ELR (cell line): ENCODE data around the gene TSPAN1.

Experiments used
- DNase-seq: peaks from one replicate; pipeline ENCODE4 v3.0.0-alpha.2; 2015; ENCODE audit warnings: low read depth

The TSPAN1 gene

GRCh38 chr1:46174448-46175231 lies at the start of gene TSPAN1:
Gene TSPAN1, plus strand, starts transcription at chr1:46175087. Its CDS starts 6,021 bp downstream, at chr1:46181108.
- DNase-seq, result peak; percentile 19

GRCh38 chr1:46128344-46128743 lies 46.5 kb upstream of the TSPAN1 start:
- DNase-seq, result peak; percentile 79

GRCh38 chr1:46130121-46130520 lies 44.8 kb upstream of the TSPAN1 start:
- DNase-seq, result no peak

- no peak for DNase-seq
Observed at GRCh38 chr1:46130606-46131005, 44.3 kb upstream of the TSPAN1 start.

GRCh38 chr1:46131093-46131492 lies 43.8 kb upstream of the TSPAN1 start:
- peak; percentile 37 for DNase-seq

GRCh38 chr1:46131712-46132528 lies 43.0 kb upstream of the TSPAN1 start:
- DNase-seq, result peak; percentile 61

- DNase-seq, result peak; percentile 99
Observed at GRCh38 chr1:46132529-46133180, 42.2 kb upstream of the TSPAN1 start, which contains the start of gene PIK3R3. Gene PIK3R3, minus strand, starts transcription at chr1:46132629. Its CDS starts 677 bp downstream, at chr1:46131952.

GRCh38 chr1:46133181-46133658 lies 41.7 kb upstream of the TSPAN1 start:
- no peak for DNase-seq

GRCh38 chr1:46133781-46134350 lies 41.0 kb upstream of the TSPAN1 start:
- no peak for DNase-seq

- peak; percentile 78 for DNase-seq
Observed at GRCh38 chr1:46134660-46135331, 40.1 kb upstream of the TSPAN1 start.

- no peak for DNase-seq
Observed at GRCh38 chr1:46136711-46137110, 38.2 kb upstream of the TSPAN1 start.

- DNase-seq, result peak; percentile 52
Observed at GRCh38 chr1:46137916-46138315, 37.0 kb upstream of the TSPAN1 start.

- DNase-seq, result no peak
Observed at GRCh38 chr1:46148318-46148717, 26.6 kb upstream of the TSPAN1 start.

- DNase-seq, result no peak
Observed at GRCh38 chr1:46150085-46150484, 24.8 kb upstream of the TSPAN1 start.

GRCh38 chr1:46152016-46152415 lies 22.9 kb upstream of the TSPAN1 start:
- peak; percentile 64 for DNase-seq

GRCh38 chr1:46153228-46153627 lies 21.7 kb upstream of the TSPAN1 start:
- DNase-seq, result no peak

- no peak for DNase-seq
Observed at GRCh38 chr1:46153732-46154131, 21.2 kb upstream of the TSPAN1 start.

GRCh38 chr1:46157916-46158311 lies 17.0 kb upstream of the TSPAN1 start:
- no peak for DNase-seq

GRCh38 chr1:46158312-46159281 lies 16.3 kb upstream of the TSPAN1 start:
- DNase-seq, result no peak

- DNase-seq, result no peak
Observed at GRCh38 chr1:46159516-46159915, 15.4 kb upstream of the TSPAN1 start.
